Stimulated activated CD4-positive, alpha-beta T cell treated with anti-CD3 and anti-CD28 coated beads, Interleukin-4, amount 100 ng/mL, for 24 hours (primary cell): Measurements from ENCODE around the gene DIMT1.

Experiments
- DNase-seq: peaks from one replicate; pipeline ENCODE4 v3.0.0-alpha.2; 2020

The DIMT1 gene

GRCh38 chr5:62403411-62404250 lies at the start of gene DIMT1:
DIMT1 (minus strand) TSS chr5:62403905; CDS start chr5:62403772, 133 bp downstream.
- peak; percentile 95 for DNase-seq

- no peak for DNase-seq
Observed at GRCh38 chr5:62450259-62450658, 46.6 kb upstream of the DIMT1 start.

- DNase-seq: no peak
Observed at GRCh38 chr5:62448528-62448927, 44.8 kb upstream of the DIMT1 start.

- DNase-seq: no peak
Observed at GRCh38 chr5:62432621-62433064, 28.9 kb upstream of the DIMT1 start.

- DNase-seq: no peak
Observed at GRCh38 chr5:62431735-62432620, 28.3 kb upstream of the DIMT1 start.

GRCh38 chr5:62424763-62425162 lies 21.1 kb upstream of the DIMT1 start:
- no peak for DNase-seq

GRCh38 chr5:62421414-62421813 lies 17.7 kb upstream of the DIMT1 start:
- DNase-seq: no peak

GRCh38 chr5:62419609-62420008 lies 15.9 kb upstream of the DIMT1 start:
- DNase-seq: no peak

- DNase-seq: no peak
Observed at GRCh38 chr5:62418462-62419076, 14.9 kb upstream of the DIMT1 start.

- DNase-seq: no peak
Observed at GRCh38 chr5:62413711-62414110, 10.0 kb upstream of the DIMT1 start.

GRCh38 chr5:62412549-62413329 lies 9.0 kb upstream of the DIMT1 start, which contains the start of gene IPO11:
IPO11 (plus strand) TSS chr5:62412763; CDS start chr5:62437280, 24,517 bp downstream.
- peak; percentile 99 for DNase-seq

GRCh38 chr5:62395210-62395950 lies 8.3 kb downstream of the DIMT1 start:
- DNase-seq: no peak

- no peak for DNase-seq
Observed at GRCh38 chr5:62386824-62387223, 16.9 kb downstream of the DIMT1 start.

- no peak for DNase-seq
Observed at GRCh38 chr5:62385816-62386400, 17.8 kb downstream of the DIMT1 start.

- no peak for DNase-seq
Observed at GRCh38 chr5:62385131-62385530, 18.6 kb downstream of the DIMT1 start.

- DNase-seq: no peak
Observed at GRCh38 chr5:62376064-62376463, 27.6 kb downstream of the DIMT1 start.

- DNase-seq: no peak
Observed at GRCh38 chr5:62375627-62376026, 28.1 kb downstream of the DIMT1 start.

GRCh38 chr5:62374090-62374489 lies 29.6 kb downstream of the DIMT1 start:
- DNase-seq: no peak

- no peak for DNase-seq
Observed at GRCh38 chr5:62373382-62373781, 30.3 kb downstream of the DIMT1 start.

- no peak for DNase-seq
Observed at GRCh38 chr5:62372600-62372999, 31.1 kb downstream of the DIMT1 start.

GRCh38 chr5:62371409-62371808 lies 32.3 kb downstream of the DIMT1 start:
- no peak for DNase-seq
